GM12878 (cell line): ENCODE measurements around the gene DUOXA1. TPM values are rescaled to one million over a fixed set of nuclear protein-coding genes. Genes with fewer than 3 reads are reported as not detected.

ENCODE experiments used
- ATAC-seq: fragments of 200-7000 bp; cut with Tn5 transposase; 3 replicates; pipeline ENCODE4 v1.9.1; 2020; ENCODE audit warnings: mild to moderate bottlenecking, moderate library complexity
- BruUV-seq: library from RNA; stranded (reverse); fragments of 400-500 nt; replicated peaks from 2 replicates; lab custom pipeline; 2021; lab: Mats Ljungman, UMichigan
- CTCF ChIA-PET: fragments of 300-600 bp; sonication (Branson Sonifier 250); formaldehyde crosslinking; extraction: SDS; loops from one replicate; lab custom pipeline; 2021; ENCODE audit warnings: inconsistent platforms; lab: Yijun Ruan, JAX
- POLR2A ChIA-PET: fragments of 350-600 bp; formaldehyde crosslinking; extraction: SDS; loops from one replicate; lab custom pipeline; 2021; ENCODE audit warnings: inconsistent platforms; lab: Charles Lee
- RAD21 ChIA-PET: fragments of 300-600 bp; sonication (Branson Sonifier 250); formaldehyde crosslinking; loops from one replicate; lab custom pipeline; 2023; ENCODE audit warnings: antibody characterized with exemption; ENCODE audit not compliant: unreplicated experiment; lab: Charles Lee
- SMC1A ChIA-PET: fragments of 300-600 bp; sonication (Branson Sonifier 250); formaldehyde crosslinking; loops from one replicate; lab custom pipeline; 2023; ENCODE audit not compliant: unreplicated experiment, uncharacterized antibody; lab: Charles Lee
- DNase-seq: peaks from one replicate; pipeline ENCODE4 v3.0.0-alpha.2; 2011; ENCODE audit warnings: low read depth, low spot score
- FAIRE-seq: peaks from 3 replicates; lab custom pipeline; 2011; peaks lifted over from hg19 to GRCh38; lab: Jason Lieb, UNC
- H2AFZ ChIP-seq: 2 replicates; pipeline ENCODE4 v1.6.0; 2011; ENCODE audit warnings: low read depth, low read length, control low read depth; ENCODE audit not compliant: control insufficient read depth
- H3K27ac ChIP-seq: 2 replicates; pipeline ENCODE4 v1.5.1; 2011; ENCODE audit warnings: control low read depth; ENCODE audit not compliant: control insufficient read depth, insufficient read depth
- H3K27me3 ChIP-seq, 2 experiments: replicated peaks in 1 of 2; 2 replicates each; pipeline versions ENCODE4 v1.6.0 to v1.6.1; 2011; ENCODE audit warnings: low read length in 1 of 2; ENCODE audit not compliant: control insufficient read depth in 2 of 2, insufficient read depth in 2 of 2
- H3K36me3 ChIP-seq, 2 experiments: 2 replicates each; pipeline ENCODE4 v1.5.1; 2011; ENCODE audit warnings: low read length in 1 of 2; ENCODE audit not compliant: control insufficient read depth in 2 of 2, insufficient read depth in 2 of 2
- H3K4me1 ChIP-seq: 2 replicates; pipeline ENCODE4 v1.6.1; 2011; ENCODE audit warnings: mild to moderate bottlenecking, low read length, moderate library complexity, mixed read lengths; ENCODE audit not compliant: control insufficient read depth, insufficient read depth
- H3K4me2 ChIP-seq: 2 replicates; pipeline ENCODE4 v1.6.0; 2011; ENCODE audit warnings: control low read depth; ENCODE audit not compliant: control insufficient read depth, insufficient read depth
- H3K4me3 ChIP-seq: fragments of 200-600 bp; sonication (generic); 2 replicates; pipeline ENCODE4 v1.5.1; 2016
- H3K79me2 ChIP-seq: 2 replicates; pipeline ENCODE4 v1.6.0; 2011; ENCODE audit warnings: low read length; ENCODE audit not compliant: control insufficient read depth, insufficient read depth
- H3K9ac ChIP-seq: 2 replicates; pipeline ENCODE4 v1.8.0; 2011; ENCODE audit warnings: low read length, control low read depth, mixed read lengths; ENCODE audit not compliant: control insufficient read depth, insufficient read depth
- H3K9me3 ChIP-seq: replicated peaks from 3 replicates; pipeline ENCODE4 v1.5.1; 2011; ENCODE audit warnings: mild to moderate bottlenecking, low read length; ENCODE audit not compliant: control insufficient read depth, insufficient read depth
- H4K20me1 ChIP-seq: 2 replicates; pipeline ENCODE4 v1.6.0; 2011; ENCODE audit not compliant: control insufficient read depth, insufficient read depth
- BHLHE40 ChIP-seq, 2 experiments: fragments of 450-650 bp in 1 of 2; IDR thresholded peaks; 2 replicates each; pipeline ENCODE4 v1.6.1; 2011 to 2017; ENCODE audit warnings: low read depth in 2 of 2, borderline replicate concordance in 1 of 2, improper control_type of control experiment in 1 of 2, low read length in 1 of 2, mild to moderate bottlenecking in 1 of 2
- BMI1 ChIP-seq: fragments of 450-650 bp; IDR thresholded peaks from 2 replicates; pipeline ENCODE4 v1.6.1; 2016; ENCODE audit warnings: mild to moderate bottlenecking, moderate library complexity, borderline replicate concordance
- CBFB ChIP-seq: IDR thresholded peaks from 2 replicates; pipeline ENCODE4 v1.6.1; 2016; ENCODE audit warnings: antibody characterized with exemption, low read depth
- EGR1 ChIP-seq, 2 experiments: IDR thresholded peaks; 1 replicate in 1 of 2; 2 replicates in 1 of 2; pipeline ENCODE4 v1.6.1; 2011 to 2012; ENCODE audit warnings: low read depth in 2 of 2, low read length in 2 of 2, borderline replicate concordance in 1 of 2, mild to moderate bottlenecking in 1 of 2, moderate library complexity in 1 of 2
- FOS ChIP-seq: IDR thresholded peaks from 3 replicates; pipeline ENCODE4 v1.6.1; 2011; ENCODE audit warnings: borderline replicate concordance; ENCODE audit not compliant: insufficient read length; ENCODE audit errors: extremely low read depth
- GABPA ChIP-seq: IDR thresholded peaks from 2 replicates; pipeline ENCODE4 v1.6.1; 2014; ENCODE audit warnings: antibody characterized with exemption, low read depth, mild to moderate bottlenecking, inconsistent platforms
- IRF4 ChIP-seq: IDR thresholded peaks from 2 replicates; pipeline ENCODE4 v1.6.1; 2011; ENCODE audit warnings: low read depth, low read length
- LARP7 ChIP-seq: fragments of 450-650 bp; IDR thresholded peaks from 2 replicates; pipeline ENCODE4 v1.6.1; 2017; ENCODE audit warnings: mild to moderate bottlenecking
- NR2F1 ChIP-seq: fragments of 450-650 bp; conservative IDR thresholded peaks from 2 replicates; pipeline ENCODE4 v1.6.1; 2017; ENCODE audit warnings: mild to moderate bottlenecking
- SP1 ChIP-seq: IDR thresholded peaks from one replicate; pipeline ENCODE4 v1.6.1; 2011; ENCODE audit warnings: low read depth, low read length
- STAT3 ChIP-seq: IDR thresholded peaks from 2 replicates; pipeline ENCODE4 v1.6.1; 2011; ENCODE audit warnings: low read depth, low read length, improper control_type of control experiment
- WGBS: methylation state at CpG from one replicate; pipeline ENCODE4 v1.1.6; 2016; ENCODE audit warnings: low lambda C conversion rate; ENCODE audit not compliant: insufficient replicate concordance, insufficient coverage; ENCODE audit errors: missing lambda C conversion rate; 5-methylcytosine and 5-hydroxymethylcytosine counted together
- in situ Hi-C: fragments of 300-500 bp; cut with MboI; formaldehyde crosslinking; loops from 9 replicates; pipeline ENCODE4 v1.14.3; 2018; ENCODE audit warnings: mixed read lengths
- intact Hi-C: fragments of 100-400 bp; cut with micrococcal nuclease; formaldehyde crosslinking; loops from one replicate; pipeline ENCODE4 v1.14.2; 2022; ENCODE audit not compliant: unreplicated experiment
- polyA plus RNA-seq, 11 experiments: library from polyadenylated mRNA; depleted of rRNA in 4 of 11; unstranded in 6 of 11; stranded (reverse) in 5 of 11; fragments of >200 nt; fragmentation: Nextera tagmentation in 4 of 11; fragmentation: Illumina TruSeq in 1 of 11; extraction: Ambion mirVana in 4 of 11; extraction: Trizol in 1 of 11; gene quantifications; 1 replicate in 1 of 11; 2 replicates in 10 of 11; pipeline versions ENCODE4 v1.2.1 to v1.2.3, GENCODE V29; 2011 to 2016; ENCODE audit warnings: inconsistent platforms in 2 of 11, missing spikeins in 2 of 11, low read depth in 1 of 11
- total RNA-seq, 4 experiments: library from RNA; depleted of rRNA in 3 of 4; stranded (reverse); fragments of >200 nt in 3 of 4; fragmentation: Illumina TruSeq in 1 of 4; extraction: Trizol in 1 of 4; gene quantifications; 2 replicates each; pipeline versions ENCODE4 v1.2.1 to v1.2.3, GENCODE V29; 2013 to 2021

Gene DUOXA1
- total and polyA plus RNA-seq, 10 of the 15 experiments (the other 5 are each of a cell fraction or from before 2014, with no cell fraction given): 0.08 TPM; not detected in 9

GRCh38 chr15:45146405-45146804 is 16.7 kb upstream of the DUOXA1 start:
- no peak overlapping the region for H3K4me2 ChIP-seq
- TF ChIP-seq LARP7 (no peak), NR2F1 (no peak), CBFB (no peak), FOS (no peak), STAT3 (no peak), EGR1 (IDR thresholded peaks at IDR 0.05; ENCODE audit: borderline replicate concordance in 1 of 2, low read depth in 2 of 2, low read length in 2 of 2) (no peak), IRF4 (no peak), SP1 (no peak), BHLHE40 (IDR thresholded peaks at IDR 0.05; ENCODE audit: borderline replicate concordance in 1 of 2, low read depth in 2 of 2, low read length in 1 of 2) (no peak), GABPA (no peak), BMI1 (no peak)
- POLR2A ChIA-PET: interaction anchor here (0.7 kb wide), 1 partner anchor 12 kb away, joined by 3 read pairs; no protein-coding TSS in a partner anchor
- H3K79me2 ChIP-seq: no peaks in the 10 kb centered on the region
- intact Hi-C loops: no loop called here
- no peak overlapping the region for H3K27ac ChIP-seq
- CTCF ChIA-PET: interaction anchor here (0.6 to 2.7 kb wide), 3 partner anchors 20 to 144 kb away, joined by 3 to 7 read pairs (median 3); no protein-coding TSS in a partner anchor
- H2AFZ ChIP-seq: no peak overlapping the region
- FAIRE-seq (no peak), ATAC-seq (no peak), DNase-seq (no peak)
- no peaks in the 10 kb centered on the region for H3K4me1 ChIP-seq
- SMC1A ChIA-PET: interaction anchor here (1.4 kb wide), 1 partner anchor 28 kb away, joined by 5 read pairs; no protein-coding TSS in a partner anchor
- H3K9ac ChIP-seq: no peak overlapping the region
- no TSS peak for BruUV-seq
- no peaks in the 10 kb centered on the region for H3K9me3 ChIP-seq
- WGBS: 74% methylated on average over 4 of the region's 4 CpGs
- no peaks in the 10 kb centered on the region for H3K27me3 ChIP-seq
- no peaks in the 10 kb centered on the region for H3K36me3 ChIP-seq
- no peak overlapping the region for H3K4me3 ChIP-seq
- RAD21 ChIA-PET: no interaction called here
- in situ Hi-C loops: no loop called here
- H4K20me1 ChIP-seq: no peaks in the 10 kb centered on the region
